ENCODE measurements around the gene HRH3.
A peak's percentile ranks its signal among the peaks of the same experiment; 100 is the strongest.

The HRH3 gene

GRCh38 chr20:62235001-62235776 is 15.1 kb upstream of the HRH3 start:
- POLR2A ChIA-PET = no interaction called here
- Histone ChIP-seq H3K9me3 (ENCODE audit: control insufficient read depth, insufficient read depth, low read depth, low read length) (no peaks in the 10 kb centered on the region), H3K4me3 (ENCODE audit: low read depth, low read length) (no peak overlapping the region), H3K36me3 (ENCODE audit: control insufficient read depth in 2 of 2, insufficient read depth in 1 of 2, low read length in 2 of 2) (peaks cover 0 to 3% of the 10 kb centered on the region in 2 experiments; a peak in 1 of 3 replicates), H3K4me1 (ENCODE audit: control insufficient read depth, insufficient read depth, low read length) (peaks cover 6% of the 10 kb centered on the region; the same call in 1 of the 2 replicates), H3K27ac (ENCODE audit: extremely low read depth, low read depth, low read length) (no peak overlapping the region)
- CTCF ChIA-PET = interaction anchor here (0.7 kb wide), 2 partner anchors 79 to 266 kb away, joined by 3 to 5 read pairs; no protein-coding TSS in a partner anchor
- TF ChIP-seq EGR2 (tag by site-specific recombination; IDR thresholded peaks at IDR 0.05; ENCODE audit: low read depth) (peak; percentile 75), ZNF133 (tag by site-specific recombination; IDR thresholded peaks at IDR 0.05) (no peak), GLIS1 (tag by site-specific recombination; IDR thresholded peaks at IDR 0.05) (peak; percentile 17; the same call in 1 of the 2 replicates), SP3 (tag by site-specific recombination; IDR thresholded peaks at IDR 0.05) (no peak), SP2 (tag by site-specific recombination; IDR thresholded peaks at IDR 0.05) (peak; percentile 17; the same call in 1 of the 2 replicates), ZFHX2 (tag by site-specific recombination; conservative IDR thresholded peaks at IDR 0.05) (peak; percentile 80)

GRCh38 chr20:62234339-62234738 is 14.3 kb upstream of the HRH3 start:
- Histone ChIP-seq H3K36me3 (ENCODE audit: control insufficient read depth in 2 of 2, insufficient read depth in 1 of 2, low read length in 2 of 2) (no peaks in the 10 kb centered on the region), H3K27ac (ENCODE audit: extremely low read depth, low read depth, low read length) (no peak overlapping the region), H3K9me3 (ENCODE audit: control insufficient read depth, insufficient read depth, low read depth, low read length) (no peaks in the 10 kb centered on the region), H3K4me3 (ENCODE audit: low read depth, low read length) (no peak overlapping the region), H3K4me1 (ENCODE audit: control insufficient read depth, insufficient read depth, low read length) (peaks cover 5% of the 10 kb centered on the region; the same call in 1 of the 2 replicates)
- TF ChIP-seq ZNF600 (tag by site-specific recombination; IDR thresholded peaks at IDR 0.05) (no peak), ZFP3 (tag by site-specific recombination; IDR thresholded peaks at IDR 0.05; ENCODE audit: low read depth) (no peak), ZNF10 (tag by site-specific recombination; IDR thresholded peaks at IDR 0.05) (no peak), ZNF654 (tag by site-specific recombination; IDR thresholded peaks at IDR 0.05; ENCODE audit: low read depth) (no peak), ZNF521 (tag by site-specific recombination; IDR thresholded peaks at IDR 0.05) (no peak)
- CTCF ChIA-PET = no interaction called here
- POLR2A ChIA-PET = no interaction called here

- Histone ChIP-seq H3K36me3 (ENCODE audit: control insufficient read depth in 2 of 2, insufficient read depth in 1 of 2, low read length in 2 of 2) (no peaks in the 10 kb centered on the region), H3K27ac (ENCODE audit: extremely low read depth, low read depth, low read length) (no peak overlapping the region), H3K9me3 (ENCODE audit: control insufficient read depth, insufficient read depth, low read depth, low read length) (no peaks in the 10 kb centered on the region), H3K4me1 (ENCODE audit: control insufficient read depth, insufficient read depth, low read length) (peaks cover 3% of the 10 kb centered on the region; the same call in 1 of the 2 replicates), H3K4me3 (ENCODE audit: low read depth, low read length) (no peak overlapping the region)
- ChIA-PET CTCF (no interaction called here), POLR2A (no interaction called here)
- no peak for TF ChIP-seq ZNF350 (tag by site-specific recombination; IDR thresholded peaks at IDR 0.05)
- no peak for TF ChIP-seq ZNF26 (tag by site-specific recombination; IDR thresholded peaks at IDR 0.05)
- TF ChIP-seq ZNF239 (tag by site-specific recombination; IDR thresholded peaks at IDR 0.05) = no peak
- TF ChIP-seq HIC1 (tag by site-specific recombination; IDR thresholded peaks at IDR 0.05) = no peak
- TF ChIP-seq ZNF426 (tag by site-specific recombination; IDR thresholded peaks at IDR 0.05) = no peak
- peak; percentile 73 for TF ChIP-seq KLF17 (tag by site-specific recombination; IDR thresholded peaks at IDR 0.05)
- 0 out of 2 replicates have a peak, but pooled peaks have one; percentile 12 for TF ChIP-seq KLF9 (tag by site-specific recombination; IDR thresholded peaks at IDR 0.05; ENCODE audit: low read depth)
- TF ChIP-seq ZNF561 (tag by site-specific recombination; IDR thresholded peaks at IDR 0.05; ENCODE audit: borderline replicate concordance) = no peak
- TF ChIP-seq ZNF639 (tag by site-specific recombination; IDR thresholded peaks at IDR 0.05) = 0 out of 2 replicates have a peak, but pooled peaks have one; percentile 40
- peak; percentile 11 for TF ChIP-seq ZBTB26 (tag by site-specific recombination; optimal IDR thresholded peaks at IDR 0.05)
These were observed 13.6 kb upstream of the HRH3 start for GRCh38 chr20:62233684-62234083.

Measured in HEK293 (cell line).